Lower leg skin (tissue), 4 donors: ENCODE results near the gene IQCH. TPM values are rescaled to one million over a fixed set of nuclear protein-coding genes. Genes with fewer than 3 reads are reported as not detected.

ENCODE experiments used
- DNase-seq, 2 donors: peaks; one replicate each; pipeline ENCODE4 v3.0.0-alpha.2; 2019; ENCODE audit warnings: low spot score in 2 of 2
- H3K4me3 ChIP-seq: fragments of 200-600 bp; sonication (generic); 2 replicates; pipeline ENCODE4 v1.5.1; 2017; ENCODE audit warnings: mild to moderate bottlenecking, low read depth; ENCODE audit not compliant: poor library complexity, severe bottlenecking
- POLR2A ChIP-seq, 2 donors: fragments of 450-650 bp; IDR thresholded peaks; one replicate each; pipeline ENCODE4 v1.6.1; 2016 to 2017; ENCODE audit warnings: antibody characterized with exemption in 2 of 2, mild to moderate bottlenecking in 1 of 2, moderate library complexity in 1 of 2
- WGBS, 2 donors: methylation state at CpG; one replicate each; pipeline ENCODE4 v1.1.5; 2018; 5-methylcytosine and 5-hydroxymethylcytosine counted together
- intact Hi-C: fragments of 100-400 bp; cut with DNase I; formaldehyde crosslinking; loops from one replicate; pipeline ENCODE4 v1.15.0; 2023; ENCODE audit warnings: low total_unique reads
- total RNA-seq, 4 donors: library from RNA; depleted of rRNA; stranded (reverse); fragments of >200 nt; gene quantifications; one replicate each; pipeline ENCODE4 v1.1.0, GENCODE V29; 2016
- TF ChIP-seq, protein P1 (sequence below), 3 donors: fragments of 450-650 bp; IDR thresholded peaks; one replicate each; pipeline ENCODE4 v1.5.1; 2016; ENCODE audit warnings: antibody characterized with exemption in 3 of 3, mild to moderate bottlenecking in 3 of 3, moderate library complexity in 2 of 3

The IQCH gene
- total RNA-seq, 4 donors from 2014 or later: 0.17 to 1.6 (median 0.94) TPM

DNA sequence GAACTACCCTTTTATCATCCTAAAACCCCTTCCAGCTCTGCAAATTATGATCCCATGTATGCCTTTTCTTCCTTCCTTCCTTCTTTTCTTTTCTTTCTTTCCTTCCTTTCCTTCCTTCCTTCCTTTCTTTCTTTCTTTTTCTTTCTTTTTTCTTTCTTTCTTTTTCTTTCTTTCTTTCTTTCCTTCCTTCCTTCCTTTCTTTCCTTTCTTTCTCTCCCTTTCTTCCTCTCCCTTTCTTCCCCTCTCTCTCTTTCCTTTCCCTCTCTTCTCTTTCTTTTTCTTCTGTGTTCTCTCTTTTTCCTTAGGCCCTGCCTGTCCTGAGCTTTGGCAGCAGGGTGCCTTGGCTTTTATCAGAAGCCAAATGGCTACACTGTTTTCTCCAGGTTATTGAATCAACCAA lies 66.8 kb downstream of the IQCH start:
- DNase-seq: no peak
- TF ChIP-seq, protein P1, sequence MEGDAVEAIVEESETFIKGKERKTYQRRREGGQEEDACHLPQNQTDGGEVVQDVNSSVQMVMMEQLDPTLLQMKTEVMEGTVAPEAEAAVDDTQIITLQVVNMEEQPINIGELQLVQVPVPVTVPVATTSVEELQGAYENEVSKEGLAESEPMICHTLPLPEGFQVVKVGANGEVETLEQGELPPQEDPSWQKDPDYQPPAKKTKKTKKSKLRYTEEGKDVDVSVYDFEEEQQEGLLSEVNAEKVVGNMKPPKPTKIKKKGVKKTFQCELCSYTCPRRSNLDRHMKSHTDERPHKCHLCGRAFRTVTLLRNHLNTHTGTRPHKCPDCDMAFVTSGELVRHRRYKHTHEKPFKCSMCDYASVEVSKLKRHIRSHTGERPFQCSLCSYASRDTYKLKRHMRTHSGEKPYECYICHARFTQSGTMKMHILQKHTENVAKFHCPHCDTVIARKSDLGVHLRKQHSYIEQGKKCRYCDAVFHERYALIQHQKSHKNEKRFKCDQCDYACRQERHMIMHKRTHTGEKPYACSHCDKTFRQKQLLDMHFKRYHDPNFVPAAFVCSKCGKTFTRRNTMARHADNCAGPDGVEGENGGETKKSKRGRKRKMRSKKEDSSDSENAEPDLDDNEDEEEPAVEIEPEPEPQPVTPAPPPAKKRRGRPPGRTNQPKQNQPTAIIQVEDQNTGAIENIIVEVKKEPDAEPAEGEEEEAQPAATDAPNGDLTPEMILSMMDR (IDR thresholded peaks at IDR 0.05): no peak
- TF ChIP-seq POLR2A (IDR thresholded peaks at IDR 0.05): no peak
- intact Hi-C loops: no loop called here
- no peak overlapping the region for H3K4me3 ChIP-seq

GRCh38 chr15:67322481-67322880 lies 67.9 kb downstream of the IQCH start:
- intact Hi-C loops: no loop called here
- WGBS, 2 donors: 76 to 78% methylated on average over 4 of the region's 4 CpGs
- TF ChIP-seq POLR2A (IDR thresholded peaks at IDR 0.05): no peak
- TF ChIP-seq, protein P1 (IDR thresholded peaks at IDR 0.05): no peak
- no peak for DNase-seq
- H3K4me3 ChIP-seq: no peak overlapping the region

GRCh38 chr15:67327312-67327711 lies 72.7 kb downstream of the IQCH start:
- WGBS, 2 donors: 87 to 89% methylated on average over 1 of the region's 1 CpG
- no peak for DNase-seq
- no peak for TF ChIP-seq POLR2A (IDR thresholded peaks at IDR 0.05)
- TF ChIP-seq, protein P1 (IDR thresholded peaks at IDR 0.05): no peak
- H3K4me3 ChIP-seq: no peak overlapping the region
- intact Hi-C loops: no loop called here

DNA sequence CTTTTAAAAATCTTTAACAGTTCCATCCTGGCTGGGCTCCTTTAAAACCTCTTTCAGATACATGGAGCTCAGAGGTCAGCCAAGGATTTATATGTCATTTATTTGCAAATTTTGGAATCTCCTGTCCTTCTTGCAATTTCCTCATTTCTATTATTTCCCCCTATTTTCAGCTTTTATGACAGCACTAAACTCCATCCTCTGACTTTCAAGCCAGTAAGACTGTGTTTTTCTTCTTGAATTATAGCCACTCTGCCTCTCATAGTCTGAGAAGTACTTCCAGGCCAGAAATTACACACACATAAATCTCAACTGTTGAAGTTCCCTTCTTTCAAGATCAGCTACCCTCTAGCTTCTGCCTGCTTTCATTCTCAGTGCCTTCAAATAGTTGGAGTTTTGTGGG lies 73.2 kb downstream of the IQCH start:
- no peak for DNase-seq
- TF ChIP-seq, protein P1 (IDR thresholded peaks at IDR 0.05): no peak
- TF ChIP-seq POLR2A (IDR thresholded peaks at IDR 0.05): no peak
- intact Hi-C loops: no loop called here
- H3K4me3 ChIP-seq: no peak overlapping the region

DNA sequence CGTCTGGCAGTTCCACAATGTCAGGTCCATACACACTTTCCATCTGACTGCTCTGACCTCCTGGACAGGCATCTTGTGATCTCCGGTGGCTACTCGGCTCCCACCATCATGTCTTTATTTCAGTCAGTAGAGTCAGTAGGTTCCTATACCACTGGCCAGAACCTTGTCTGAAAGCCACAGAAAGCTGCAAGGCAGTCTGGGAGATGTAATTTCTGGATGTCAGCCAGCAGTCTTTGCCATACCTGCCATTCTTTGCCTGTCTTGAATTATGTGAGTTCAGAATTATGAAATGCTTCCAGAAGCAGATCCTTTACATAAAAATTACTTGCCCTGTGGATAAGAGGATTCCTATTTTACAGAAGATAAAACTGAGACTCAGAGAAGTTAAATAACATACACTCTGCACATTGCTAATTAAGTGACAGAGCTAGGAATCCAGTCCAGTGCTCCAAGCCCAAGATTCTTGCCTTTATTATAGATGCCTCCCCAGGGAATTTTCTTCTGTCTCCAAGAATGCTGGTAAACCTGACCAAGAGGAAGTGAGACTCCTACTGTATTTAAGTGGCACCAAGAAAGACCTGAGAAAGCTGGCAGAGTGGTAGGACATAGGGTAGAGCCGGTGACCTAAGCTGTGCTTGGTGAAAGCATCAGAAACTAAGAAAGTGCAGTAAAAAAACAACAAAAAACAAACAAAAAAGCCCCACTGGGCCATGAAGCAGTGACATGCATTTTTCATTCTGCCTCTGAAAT lies 75.6 kb downstream of the IQCH start:
- intact Hi-C loops: no loop called here
- no peak for DNase-seq
- H3K4me3 ChIP-seq: no peak overlapping the region
- TF ChIP-seq POLR2A (IDR thresholded peaks at IDR 0.05): no peak
- TF ChIP-seq, protein P1 (IDR thresholded peaks at IDR 0.05): no peak
- WGBS, 2 donors: 90 to 97% methylated on average over 4 of the region's 4 CpGs

GRCh38 chr15:67331676-67332075 lies 77.1 kb downstream of the IQCH start:
- intact Hi-C loops: no loop called here
- 54 to 68% methylated on average over 1 of the region's 1 CpG for WGBS, 2 donors
- no peak overlapping the region for H3K4me3 ChIP-seq
- DNase-seq: no peak
- TF ChIP-seq, protein P1 (IDR thresholded peaks at IDR 0.05): no peak
- no peak for TF ChIP-seq POLR2A (IDR thresholded peaks at IDR 0.05)
